ENCODE results near the gene SMIM13.

- TF ChIP-seq CTCF (IDR thresholded peaks at IDR 0.05) (no peak), POLR2A (IDR thresholded peaks at IDR 0.05) (no peak)
Observed at GRCh38 chr6:11162262-11162661, 68.6 kb downstream of the SMIM13 start.

All from Peyer's patch (tissue), 4 donors.